GM21367 (cell line): ENCODE measurements around the gene BANK1.
"Not testable (repeated sequence)": the region's sequence is repeated elsewhere in the genome, so short reads cannot be mapped to it uniquely, and the experiment has no call there.

Source experiments
- ATAC-seq: cut with Tn5 transposase; IDR thresholded peaks from one replicate; pipeline ENCODE4 v1.9.1; 2021; ENCODE audit not compliant: unreplicated experiment

The BANK1 gene

GRCh38 chr4:101871962-101872676, 81.6 kb downstream of the BANK1 start:
- no peak for ATAC-seq

- ATAC-seq = no peak
These were observed 95.0 kb downstream of the BANK1 start for GRCh38 chr4:101885574-101885973.

- ATAC-seq = no peak
These were observed 96.3 kb downstream of the BANK1 start for GRCh38 chr4:101886826-101887225.

DNA sequence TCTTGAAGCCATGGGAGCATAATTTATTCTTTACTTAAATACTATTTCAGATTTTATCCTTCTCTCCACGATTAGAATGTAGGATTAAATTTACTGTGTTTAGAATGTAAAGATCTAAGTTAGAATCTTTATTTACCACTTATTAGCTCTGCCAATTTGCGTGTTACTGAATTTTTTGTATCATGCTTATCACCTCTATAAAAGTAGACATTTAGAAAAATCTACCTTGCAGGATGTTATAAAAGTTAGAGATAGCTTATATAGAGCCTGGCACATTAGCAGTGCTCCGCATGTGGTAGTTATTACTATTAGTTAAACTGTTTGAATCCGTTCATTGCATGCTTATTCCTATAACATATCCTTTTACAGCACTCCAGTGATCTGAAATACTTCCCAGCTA, 97.9 kb downstream of the BANK1 start:
- ATAC-seq = no peak

DNA sequence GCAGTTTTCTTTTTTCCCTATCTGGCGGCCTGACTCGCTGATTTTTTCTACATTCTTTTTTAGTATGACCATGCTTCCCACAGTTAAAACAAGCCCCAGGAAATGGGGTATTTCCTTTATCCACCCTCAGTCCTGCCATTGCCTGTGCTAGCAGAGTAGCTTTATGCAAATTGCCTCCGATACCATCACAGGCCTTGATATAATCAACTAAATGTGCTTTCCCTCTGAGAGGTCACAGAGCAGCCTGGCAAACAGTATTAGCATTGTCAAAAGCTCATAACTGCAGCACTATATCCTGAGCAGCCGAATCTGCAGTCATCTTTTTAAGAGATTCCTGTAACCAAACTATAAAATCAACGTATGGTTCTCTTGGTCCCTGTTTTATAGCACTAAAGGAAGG, 115.0 kb downstream of the BANK1 start:
- not testable (repeated sequence) for ATAC-seq

DNA sequence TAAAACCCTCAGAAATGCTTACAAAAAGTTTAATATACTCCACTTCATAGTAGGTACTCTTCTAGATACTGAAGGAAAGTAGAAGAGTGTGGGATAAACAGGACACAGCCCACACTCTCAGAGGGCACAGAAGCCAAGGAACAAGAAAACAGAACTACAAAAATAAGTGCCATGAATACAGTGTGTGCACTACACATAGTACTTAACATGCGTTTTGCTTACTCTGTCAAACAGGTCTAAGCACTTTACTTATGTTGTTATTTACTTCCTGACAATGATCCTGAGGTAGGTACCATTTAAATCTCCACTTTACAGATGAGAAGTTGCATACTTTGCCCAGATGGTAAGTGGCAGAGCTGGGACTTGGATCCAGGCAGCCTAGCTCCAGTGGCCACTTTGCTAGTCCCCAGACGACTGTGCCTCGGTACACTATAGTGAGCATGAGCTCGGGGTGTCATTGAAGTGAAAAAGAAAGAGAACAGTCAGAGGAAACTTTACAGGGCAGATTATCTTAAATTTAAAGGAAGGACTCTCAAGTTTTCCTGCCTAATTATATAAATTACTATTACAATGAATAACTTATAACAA, 120.3 kb downstream of the BANK1 start:
- no peak for ATAC-seq

DNA sequence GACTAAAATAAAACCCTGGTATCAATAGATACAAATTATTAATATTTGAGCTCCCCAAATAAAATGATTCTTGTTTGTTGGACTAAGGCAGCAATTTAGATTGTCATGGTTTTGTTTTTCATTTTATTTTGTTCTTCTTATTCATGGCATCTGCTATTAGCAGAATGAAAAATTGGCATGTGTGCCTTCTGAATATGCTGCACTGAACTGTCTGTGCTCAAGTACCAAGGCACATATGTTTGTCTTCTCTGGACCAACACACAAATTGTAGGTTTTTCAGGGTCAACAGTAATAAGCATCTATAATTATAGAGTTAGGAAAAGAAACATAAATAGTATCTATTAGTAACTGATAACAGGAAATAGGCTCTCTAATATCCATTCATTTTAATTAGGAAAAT, 121.1 kb downstream of the BANK1 start:
- ATAC-seq = no peak

DNA sequence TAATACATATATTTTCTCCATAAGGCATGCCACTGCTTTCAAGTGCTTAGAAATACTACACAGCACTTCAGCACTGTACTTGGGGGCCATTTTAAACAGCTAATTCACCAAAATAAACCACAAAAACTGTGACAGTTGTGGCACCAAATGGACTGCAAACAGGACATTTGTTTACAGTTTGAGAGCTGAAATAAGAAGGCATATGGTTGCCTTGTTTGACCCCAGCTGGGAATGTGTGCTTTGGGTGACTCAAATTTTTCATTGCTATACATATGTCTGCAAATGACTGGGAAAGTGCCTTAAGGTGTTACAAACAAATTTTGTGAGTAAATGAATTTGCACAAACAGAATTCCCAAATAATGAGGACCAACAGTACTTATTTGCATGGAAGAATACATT, 124.2 kb downstream of the BANK1 start:
- ATAC-seq = no peak

DNA sequence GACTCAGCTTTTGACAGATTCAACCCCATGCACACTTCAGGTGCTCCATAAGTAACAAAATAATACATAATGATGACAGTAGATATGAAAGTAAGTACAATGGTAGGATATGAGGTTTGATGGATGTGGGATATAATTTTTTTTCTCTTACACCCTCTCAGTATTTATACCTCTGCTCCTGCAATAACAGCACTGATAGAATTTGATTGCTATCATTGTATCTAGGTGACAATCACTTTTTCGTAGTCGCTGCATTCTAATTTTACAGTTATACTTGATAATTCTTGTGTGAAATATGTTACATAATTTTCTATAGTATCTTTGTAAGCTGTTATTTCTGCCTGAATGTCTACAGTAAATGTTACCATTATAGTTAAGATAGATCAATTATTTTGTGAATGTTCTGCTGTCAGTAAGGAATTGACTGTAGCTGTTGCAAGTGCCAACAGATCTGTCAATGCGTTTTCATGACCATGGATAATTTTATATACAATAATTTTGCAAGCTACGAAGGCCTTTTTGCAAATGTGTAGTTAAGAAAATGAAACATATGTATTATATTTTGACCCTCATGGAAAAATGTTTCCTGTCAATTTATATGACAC, 128.9 kb downstream of the BANK1 start:
- no peak for ATAC-seq

- no peak for ATAC-seq
These were observed 130.8 kb downstream of the BANK1 start for GRCh38 chr4:101921370-101921769.

GRCh38 chr4:101931619-101932018, 141.1 kb downstream of the BANK1 start:
- ATAC-seq = no peak

GRCh38 chr4:101933855-101934254, 143.3 kb downstream of the BANK1 start:
- ATAC-seq = no peak

GRCh38 chr4:101938836-101939235, 148.3 kb downstream of the BANK1 start:
- no peak for ATAC-seq

GRCh38 chr4:101941816-101942358, 151.4 kb downstream of the BANK1 start:
- no peak for ATAC-seq

- ATAC-seq = no peak
These were observed 152.4 kb downstream of the BANK1 start for GRCh38 chr4:101942891-101943290.

DNA sequence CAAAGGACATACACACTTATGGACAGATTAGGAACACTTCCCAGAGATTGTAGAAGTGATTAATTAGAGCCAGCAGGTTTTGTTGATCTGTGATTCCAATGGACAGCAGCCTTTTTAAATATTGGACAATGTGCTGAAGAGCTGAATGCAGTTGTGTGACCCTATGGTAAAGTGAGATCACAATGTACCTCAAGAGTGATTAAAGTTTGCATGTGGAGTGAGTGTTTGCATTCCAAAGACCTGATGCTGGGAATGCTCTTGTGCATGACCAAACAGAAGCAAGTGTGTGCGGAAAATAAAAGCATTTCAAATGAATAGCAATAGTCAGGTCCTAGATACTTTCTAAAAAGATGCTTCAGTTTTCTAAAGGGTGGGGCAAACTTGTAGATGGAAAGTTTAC, 154.1 kb downstream of the BANK1 start:
- no peak for ATAC-seq

GRCh38 chr4:101948055-101948454, 157.5 kb downstream of the BANK1 start:
- no peak for ATAC-seq

DNA sequence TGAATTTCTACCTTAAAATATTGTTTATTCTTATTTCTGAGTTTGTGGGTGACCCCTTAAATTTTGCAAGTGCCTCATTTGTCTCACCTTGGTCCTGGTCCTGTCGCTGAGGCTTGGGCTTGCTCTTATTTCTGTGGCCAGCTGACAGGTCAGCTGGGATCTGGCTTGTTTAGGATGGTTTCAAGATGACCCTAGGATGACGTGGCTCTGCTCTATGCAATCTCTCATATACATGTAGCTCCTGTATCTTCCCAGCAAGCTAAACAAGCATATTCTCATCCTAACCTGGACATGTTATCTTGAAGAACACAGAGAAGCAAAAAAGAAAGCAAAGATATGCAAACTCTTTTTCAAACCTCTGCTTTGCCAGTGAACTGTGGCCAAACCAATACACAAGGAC, 158.4 kb downstream of the BANK1 start:
- no peak for ATAC-seq

GRCh38 chr4:101950258-101950979, 159.9 kb downstream of the BANK1 start:
- ATAC-seq = no peak

- no peak for ATAC-seq
These were observed 162.5 kb downstream of the BANK1 start for GRCh38 chr4:101952985-101953384.

GRCh38 chr4:101953949-101954348, 163.4 kb downstream of the BANK1 start:
- no peak for ATAC-seq

DNA sequence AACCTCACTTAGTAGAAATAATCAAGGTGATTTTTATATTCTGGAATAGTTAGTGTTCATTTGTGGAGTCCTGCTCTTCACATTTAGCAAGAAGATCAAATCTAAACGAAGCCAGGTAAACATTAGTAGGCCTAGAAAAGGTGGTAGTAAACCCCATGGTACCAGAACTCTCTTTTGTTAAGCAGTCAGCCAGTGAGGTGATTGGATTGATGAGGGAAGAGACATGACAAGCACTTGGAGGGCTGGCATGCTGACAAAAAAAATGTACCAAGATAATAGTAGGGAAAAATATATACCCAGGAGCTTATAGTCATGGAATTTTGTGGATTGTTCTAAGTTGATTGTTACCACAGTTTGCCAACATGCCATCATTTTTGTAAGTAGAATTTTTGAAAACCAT, 163.8 kb downstream of the BANK1 start:
- ATAC-seq = no peak
